Heart left ventricle (tissue), 16 donors: Measurements from ENCODE around the gene LONP1. TPM values are rescaled to one million over a fixed set of nuclear protein-coding genes. Genes with fewer than 3 reads are reported as not detected.

Experiments
- ATAC-seq, 4 donors: fragments of 200-7000 bp; cut with Tn5 transposase; one replicate each; pipeline ENCODE4 v1.9.1; 2020 to 2022; ENCODE audit warnings: moderate library complexity in 4 of 4, mild to moderate bottlenecking in 3 of 4, moderate number of reproducible peaks in 1 of 4
- DNase-seq, 5 donors: peaks; one replicate each; pipeline ENCODE4 v3.0.0-alpha.2; 2020
- H3K27ac ChIP-seq, 12 donors: fragments of 200-600 bp; sonication (generic) in 4 of 12; one replicate each; pipeline versions ENCODE4 v1.5.0 to v1.8.0; 2016 to 2022; ENCODE audit warnings: mild to moderate bottlenecking in 2 of 12
- H3K27me3 ChIP-seq, 9 donors: fragments of 200-600 bp; sonication (generic) in 2 of 9; one replicate each; pipeline versions ENCODE4 v1.5.1 to v1.8.0; 2016 to 2022; ENCODE audit warnings: mild to moderate bottlenecking in 3 of 9
- H3K36me3 ChIP-seq, 9 donors: fragments of 200-600 bp; sonication (generic) in 2 of 9; one replicate each; pipeline versions ENCODE4 v1.5.0 to v1.8.0; 2018 to 2022; ENCODE audit warnings: mild to moderate bottlenecking in 2 of 9
- H3K4me1 ChIP-seq, 12 donors: fragments of 200-600 bp; sonication (generic) in 4 of 12; one replicate each; pipeline versions ENCODE4 v1.5.0 to v1.8.0; 2016 to 2022; ENCODE audit warnings: mild to moderate bottlenecking in 3 of 12
- H3K4me3 ChIP-seq, 12 donors: fragments of 200-600 bp; sonication (generic) in 4 of 12; one replicate each; pipeline versions ENCODE4 v1.5.0 to v1.8.0; 2017 to 2022; ENCODE audit warnings: mild to moderate bottlenecking in 9 of 12, moderate library complexity in 4 of 12
- H3K9me3 ChIP-seq, 12 donors: fragments of 200-600 bp; sonication (generic) in 4 of 12; one replicate each; pipeline versions ENCODE4 v1.5.0 to v1.8.0; 2016 to 2022; ENCODE audit warnings: mild to moderate bottlenecking in 1 of 12
- CTCF ChIP-seq, 12 donors: fragments of 200-600 bp; sonication (generic) in 4 of 12; IDR thresholded peaks; one replicate each; pipeline versions ENCODE4 v1.5.0 to v1.8.0; 2018 to 2022; ENCODE audit warnings: antibody characterized with exemption in 12 of 12, mild to moderate bottlenecking in 5 of 12
- POLR2A ChIP-seq, 2 donors: fragments of 450-650 bp; IDR thresholded peaks; one replicate each; pipeline ENCODE4 v1.6.1; 2017; ENCODE audit warnings: antibody characterized with exemption in 2 of 2, mild to moderate bottlenecking in 2 of 2, moderate library complexity in 2 of 2
- WGBS, 4 donors: extraction: QIAGEN DNeasy Blood & Tissue Kit in 2 of 4; methylation state at CpG; one replicate each; pipeline versions ENCODE4 v1.1.5 to v1.1.7; 2013 to 2018; 5-methylcytosine and 5-hydroxymethylcytosine counted together
- intact Hi-C, 10 donors: fragments of 100-400 bp; cut with DNase I; formaldehyde crosslinking; loops; one replicate each; pipeline versions ENCODE4 v1.11.1 to v1.14.2; 2022
- polyA plus RNA-seq, 2 donors: library from polyadenylated mRNA; stranded (reverse); fragments of 200-250 nt; gene quantifications; one replicate each; pipeline ENCODE4 v1.2.3, GENCODE V29; 2013
- total RNA-seq, 9 donors: library from RNA; depleted of rRNA in 2 of 9; stranded (reverse); fragments of >200 nt in 2 of 9; fragmentation: NEBNext Ultra II Directional in 3 of 9; extraction: Animal tissue kit (Norgen Biotek cat#: 25700) in 3 of 9; gene quantifications; one replicate each; pipeline versions ENCODE4 v1.1.0 to v1.2.4, GENCODE V29; 2016 to 2023
- donor health status: ischemic (EF 13 %, LVEDD 7.1; RV severe dilation, severe dysfunction).
- donor health status: healthy with polysubstance abuse.
- donor health status: DM: no; HTN: yes; CAD: no.
- donor health status: DM: no; HTN: no; CAD: no.
- donor health status: ischemic (EF 25% LVEDD 6.9; RV normal size, moderate dysfunction).
- donor health status: ischemic (EF 25% LVEDD 5.7; RV mildly dilated, moderate dysfunction).
- donor health status: healthy.
- donor health status: DM: yes; HTN: yes; CAD: no.
- donor health status: ischemic (EF 35%, LVEDD 5.7; RV mildly dilated, moderate dysfunction).
- donor health status: nonischemic (EF 11% LVEDD 7.7; RV severe dilation, severe dysfunction).
- donor health status: DM: yes; HTN: yes; CAD: no.
- donor health status: PGD.
- donor health status: ischemic (EF 29% LVEDD 5.4; RV normal size, mild dysfunction).
- donor health status: nonischemic (EF 23%, LVEDD 6.1; RV moderate dilation, normal function).

Gene LONP1
- total and polyA plus RNA-seq, 11 donors, result 61.2 to 123 (median 94.6) TPM

- Histone ChIP-seq H3K36me3 (peaks cover 0 to 82% (median 77%) of the 10 kb centered on the region in 9 donors), H3K4me3 (no peak overlapping the region), H3K4me1 (peaks cover 0 to 4% (median 0%) of the 10 kb centered on the region in 12 donors), H3K27ac (no peak overlapping the region), H3K27me3 (no peaks in the 10 kb centered on the region), H3K9me3 (no peaks in the 10 kb centered on the region)
- 84 to 98% (median 92%) methylated on average over 2 to 8 of the region's 8 CpGs for WGBS, 4 donors
- intact Hi-C loops, result no loop called here
- TF ChIP-seq POLR2A (IDR thresholded peaks at IDR 0.05) (no peak), CTCF (IDR thresholded peaks at IDR 0.05) (no peak)
- DNase-seq (no peak), ATAC-seq (no peak)
These were observed 8.9 kb downstream of the LONP1 start for GRCh38 chr19:5711025-5711424.

- intact Hi-C loops, result no loop called here
- Histone ChIP-seq H3K9me3 (no peaks in the 10 kb centered on the region), H3K27me3 (no peaks in the 10 kb centered on the region), H3K4me1 (no peaks in the 10 kb centered on the region), H3K4me3 (no peak overlapping the region), H3K36me3 (peaks cover 6 to 99% (median 95%) of the 10 kb centered on the region in 9 donors), H3K27ac (no peak overlapping the region)
- peak in 2 of 4 donors; percentile 5 to 6 for ATAC-seq
- no peak for TF ChIP-seq CTCF (IDR thresholded peaks at IDR 0.05)
- 92 to 95% (median 94%) methylated on average over 19 to 37 of the region's 37 CpGs for WGBS, 4 donors
- no peak for DNase-seq
These were observed 12.1 kb downstream of the LONP1 start for GRCh38 chr19:5707576-5708575.

GRCh38 chr19:5706876-5707573 is 12.9 kb downstream of the LONP1 start:
- H3K27me3 ChIP-seq, result no peaks in the 10 kb centered on the region
- H3K36me3 ChIP-seq, result peaks cover 6 to 91% (median 87%) of the 10 kb centered on the region in 9 donors
- intact Hi-C loops, result no loop called here
- ATAC-seq (peak in 1 of 4 donors; percentile 4), DNase-seq (no peak)
- H3K4me1 ChIP-seq, result no peaks in the 10 kb centered on the region
- no peaks in the 10 kb centered on the region for H3K9me3 ChIP-seq
- 92 to 96% (median 95%) methylated on average over 30 to 35 of the region's 35 CpGs for WGBS, 4 donors
- TF ChIP-seq POLR2A (IDR thresholded peaks at IDR 0.05) (no peak), CTCF (IDR thresholded peaks at IDR 0.05) (no peak)
- no peak overlapping the region for H3K27ac ChIP-seq
- no peak overlapping the region for H3K4me3 ChIP-seq

DNA sequence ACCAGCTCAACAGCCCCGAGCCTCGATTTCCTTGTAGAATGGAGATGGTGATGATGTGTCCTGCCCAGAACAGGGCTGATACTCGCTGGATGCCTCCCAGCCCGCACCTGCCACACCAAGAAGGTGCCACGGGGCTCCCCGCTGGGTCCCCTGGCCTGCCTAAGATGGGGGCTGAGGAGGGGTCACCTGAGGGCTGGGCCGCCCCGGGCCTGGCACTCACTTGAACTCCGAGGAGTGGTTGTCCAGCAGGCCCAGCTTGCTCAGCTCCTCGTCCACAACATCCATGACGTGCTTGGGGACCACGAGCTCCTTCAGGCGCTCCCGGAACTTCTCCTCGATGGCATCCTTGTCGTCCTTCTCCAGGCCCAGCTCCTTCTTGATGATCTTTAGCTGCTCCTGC is 14.4 kb downstream of the LONP1 start:
- Histone ChIP-seq H3K4me3 (no peak overlapping the region), H3K27me3 (no peaks in the 10 kb centered on the region), H3K36me3 (peaks cover 6 to 85% (median 79%) of the 10 kb centered on the region in 9 donors), H3K9me3 (no peaks in the 10 kb centered on the region), H3K27ac (no peak overlapping the region), H3K4me1 (no peaks in the 10 kb centered on the region)
- TF ChIP-seq CTCF (IDR thresholded peaks at IDR 0.05) (no peak), POLR2A (IDR thresholded peaks at IDR 0.05) (no peak)
- intact Hi-C loops, result no loop called here
- 84 to 92% (median 87%) methylated on average over 10 to 16 of the region's 16 CpGs for WGBS, 4 donors
- no peak for ATAC-seq
- no peak for DNase-seq
